Iris pigment epithelial cell (primary cell): ENCODE measurements around the gene ZBTB7B.

Experiments
- DNase-seq: peaks from one replicate; pipeline ENCODE4 v3.0.0-alpha.2; 2011; ENCODE audit warnings: low read depth

Gene ZBTB7B

GRCh38 chr1:155038602-155039307, 36.2 kb downstream of the ZBTB7B start:
- DNase-seq = peak; percentile 70

GRCh38 chr1:155039308-155039669, 36.7 kb downstream of the ZBTB7B start:
- no peak for DNase-seq

- DNase-seq = no peak
Measured at GRCh38 chr1:155040358-155041093, 37.9 kb downstream of the ZBTB7B start.

- no peak for DNase-seq
Measured at GRCh38 chr1:155042789-155043188, 40.2 kb downstream of the ZBTB7B start.

GRCh38 chr1:155043301-155043702, 40.7 kb downstream of the ZBTB7B start:
- DNase-seq = no peak

- DNase-seq = no peak
Measured at GRCh38 chr1:155043793-155044192, 41.2 kb downstream of the ZBTB7B start.

GRCh38 chr1:155044365-155044764, 41.8 kb downstream of the ZBTB7B start:
- DNase-seq = no peak

GRCh38 chr1:155044812-155045657, 42.4 kb downstream of the ZBTB7B start:
- DNase-seq = peak; percentile 74

GRCh38 chr1:155048449-155049334, 46.1 kb downstream of the ZBTB7B start:
- no peak for DNase-seq

GRCh38 chr1:155049651-155050559, 47.3 kb downstream of the ZBTB7B start:
- DNase-seq = no peak

- peak; percentile 63 for DNase-seq
Measured at GRCh38 chr1:155050560-155051341, 48.1 kb downstream of the ZBTB7B start, which contains the start of gene ADAM15. ADAM15 (plus strand) TSS chr1:155051316; CDS start chr1:155051387, 71 bp downstream.

- DNase-seq = no peak
Measured at GRCh38 chr1:155051342-155051776, 48.8 kb downstream of the ZBTB7B start.

GRCh38 chr1:155051777-155052398, 49.3 kb downstream of the ZBTB7B start:
- peak; percentile 28 for DNase-seq

- DNase-seq = no peak
Measured at GRCh38 chr1:155052439-155053395, 50.1 kb downstream of the ZBTB7B start.

GRCh38 chr1:155053531-155054105, 51.0 kb downstream of the ZBTB7B start:
- DNase-seq = no peak

GRCh38 chr1:155057104-155057503, 54.5 kb downstream of the ZBTB7B start:
- no peak for DNase-seq

GRCh38 chr1:155057788-155058211, 55.2 kb downstream of the ZBTB7B start:
- no peak for DNase-seq

- no peak for DNase-seq
Measured at GRCh38 chr1:155060736-155061135, 58.1 kb downstream of the ZBTB7B start.
